ENCODE data around the gene MED14.

DNA sequence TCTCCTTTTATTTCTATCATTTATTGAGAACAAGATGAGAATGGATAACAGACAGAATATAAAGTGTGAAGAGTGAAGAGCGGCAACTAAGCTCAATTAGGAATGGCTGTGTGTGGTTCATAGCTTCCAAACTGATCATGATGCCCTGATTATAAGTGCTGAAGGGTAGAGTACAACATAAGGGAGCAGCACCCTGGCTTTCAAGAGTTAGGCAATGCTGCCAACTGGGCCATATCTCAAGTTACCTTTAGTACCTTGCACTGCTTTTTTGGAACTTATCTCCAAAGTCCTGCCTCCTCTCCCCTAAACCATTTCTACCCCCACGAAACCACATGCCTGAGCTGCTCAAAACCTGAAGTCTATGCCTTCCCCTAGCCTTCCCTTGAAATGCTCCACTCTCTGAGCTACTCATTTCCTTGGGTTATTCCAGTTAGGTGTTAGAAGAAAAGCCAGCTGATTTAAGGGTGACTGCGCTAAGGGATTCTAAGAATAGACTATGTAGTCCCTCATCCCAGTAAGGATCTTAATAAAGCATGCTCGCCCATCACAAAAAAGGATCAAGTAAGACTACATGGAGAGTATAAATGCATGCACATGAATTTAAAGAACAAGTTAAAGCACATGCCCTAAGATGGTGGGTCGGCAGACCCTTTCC lies 29.6 kb downstream of the MED14 start:
- TF ChIP-seq HDGF (IDR thresholded peaks at IDR 0.05; ENCODE audit: borderline replicate concordance) (no peak), SUZ12 (IDR thresholded peaks at IDR 0.05) (no peak), BHLHE40 (IDR thresholded peaks at IDR 0.05; ENCODE audit: borderline replicate concordance) (no peak), FOXK2 (IDR thresholded peaks at IDR 0.05) (no peak), FOXA1 (IDR thresholded peaks at IDR 0.05) (no peak), SP1 (IDR thresholded peaks at IDR 0.05) (no peak), NFRKB (IDR thresholded peaks at IDR 0.05) (no peak), LEF1 (IDR thresholded peaks at IDR 0.05; ENCODE audit: borderline replicate concordance) (no peak), FOXM1 (IDR thresholded peaks at IDR 0.05; ENCODE audit: borderline replicate concordance) (no peak), CTBP1 (IDR thresholded peaks at IDR 0.05; ENCODE audit: borderline replicate concordance) (no peak), TARDBP (IDR thresholded peaks at IDR 0.05) (no peak), ELF4 (IDR thresholded peaks at IDR 0.05) (no peak)
- TF ChIP-seq, protein P1, sequence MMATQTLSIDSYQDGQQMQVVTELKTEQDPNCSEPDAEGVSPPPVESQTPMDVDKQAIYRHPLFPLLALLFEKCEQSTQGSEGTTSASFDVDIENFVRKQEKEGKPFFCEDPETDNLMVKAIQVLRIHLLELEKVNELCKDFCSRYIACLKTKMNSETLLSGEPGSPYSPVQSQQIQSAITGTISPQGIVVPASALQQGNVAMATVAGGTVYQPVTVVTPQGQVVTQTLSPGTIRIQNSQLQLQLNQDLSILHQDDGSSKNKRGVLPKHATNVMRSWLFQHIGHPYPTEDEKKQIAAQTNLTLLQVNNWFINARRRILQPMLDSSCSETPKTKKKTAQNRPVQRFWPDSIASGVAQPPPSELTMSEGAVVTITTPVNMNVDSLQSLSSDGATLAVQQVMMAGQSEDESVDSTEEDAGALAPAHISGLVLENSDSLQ (IDR thresholded peaks at IDR 0.05), result no peak

All from HEK293T (cell line).